WTC11 (cell line): ENCODE measurements around the gene APOBEC3B. TPM values are rescaled to one million over a fixed set of nuclear protein-coding genes. Genes with fewer than 3 reads are reported as not detected.

Experiments
- ATAC-seq: fragments of 200-7000 bp; cut with Tn5 transposase; 2 replicates; pipeline ENCODE4 v1.10.0; 2021; ENCODE audit warnings: mild to moderate bottlenecking, moderate library complexity
- CTCF ChIA-PET: fragments of 300-600 bp; sonication (Branson Sonifier 250); formaldehyde crosslinking; loops from one replicate; lab custom pipeline; 2021; ENCODE audit warnings: antibody characterized with exemption; lab: Charles Lee
- POLR2A ChIA-PET: fragments of 350-600 bp; sonication (Branson Sonifier 250); formaldehyde crosslinking; loops from one replicate; lab custom pipeline; 2021; ENCODE audit warnings: antibody characterized with exemption; lab: Charles Lee
- DNase-seq: peaks from one replicate; pipeline ENCODE4 v3.0.0; 2021; ENCODE audit warnings: low spot score
- H3K27ac Mint-ChIP-seq: 2 replicates; pipeline ENCODE4 v1.8.0; 2021; ENCODE audit warnings: mixed read lengths
- H3K27me3 Mint-ChIP-seq: 2 replicates; pipeline ENCODE4 v1.8.0; 2021; ENCODE audit warnings: low read depth, mild to moderate bottlenecking, moderate library complexity, mixed read lengths
- H3K36me3 Mint-ChIP-seq: 2 replicates; pipeline ENCODE4 v1.8.0; 2021; ENCODE audit warnings: mixed read lengths
- H3K4me1 Mint-ChIP-seq: 2 replicates; pipeline ENCODE4 v1.8.0; 2022; ENCODE audit warnings: mixed read lengths
- H3K4me3 Mint-ChIP-seq: 2 replicates; pipeline ENCODE4 v1.8.0; 2021; ENCODE audit warnings: mild to moderate bottlenecking, moderate library complexity, mixed read lengths
- H3K9me3 Mint-ChIP-seq: 2 replicates; pipeline ENCODE4 v1.8.0; 2021; ENCODE audit warnings: mixed read lengths
- ARID4B ChIP-seq: sonication (generic); formaldehyde crosslinking; IDR thresholded peaks from 2 replicates; pipeline ENCODE4 v1.8.0; 2023; ENCODE audit warnings: missing genetic modification reagents, mild to moderate bottlenecking, borderline replicate concordance
- CBFB ChIP-seq: sonication (generic); formaldehyde crosslinking; IDR thresholded peaks from 2 replicates; pipeline ENCODE4 v1.8.1; 2022; ENCODE audit warnings: mild to moderate bottlenecking, low read depth, missing genetic modification reagents
- CDX4 ChIP-seq: fragments of 250-450 bp; sonication (Bioruptor Pico); IDR thresholded peaks from 2 replicates; pipeline ENCODE4 v1.9.0; 2021; ENCODE audit warnings: moderate library complexity, mild to moderate bottlenecking, inconsistent platforms, borderline replicate concordance
- CREB1 ChIP-seq: sonication (generic); formaldehyde crosslinking; IDR thresholded peaks from 2 replicates; pipeline ENCODE4 v1.8.0; 2023; ENCODE audit warnings: mild to moderate bottlenecking, missing genetic modification reagents
- GRHL2 ChIP-seq: fragments of 250-450 bp; sonication (Bioruptor Pico); IDR thresholded peaks from 2 replicates; pipeline ENCODE4 v1.8.0; 2022; ENCODE audit warnings: mild to moderate bottlenecking, moderate library complexity; ENCODE audit not compliant: insufficient replicate concordance, severe bottlenecking
- HMGXB4 ChIP-seq: sonication (generic); formaldehyde crosslinking; IDR thresholded peaks from 2 replicates; pipeline ENCODE4 v1.8.1; 2023; ENCODE audit warnings: mild to moderate bottlenecking, moderate library complexity, missing genetic modification reagents
- MLX ChIP-seq: sonication (generic); formaldehyde crosslinking; IDR thresholded peaks from 2 replicates; pipeline ENCODE4 v1.8.1; 2023; ENCODE audit warnings: mild to moderate bottlenecking, missing genetic modification reagents, moderate library complexity
- NFATC4 ChIP-seq: fragments of 250-450 bp; sonication (Bioruptor Pico); IDR thresholded peaks from 2 replicates; pipeline ENCODE4 v1.9.0; 2021; ENCODE audit warnings: mild to moderate bottlenecking
- NR1H2 ChIP-seq: sonication (generic); formaldehyde crosslinking; IDR thresholded peaks from 2 replicates; pipeline ENCODE4 v1.9.0; 2021; ENCODE audit warnings: mild to moderate bottlenecking, moderate library complexity, missing genetic modification reagents
- OVOL2 ChIP-seq: fragments of 250-450 bp; sonication (Bioruptor Pico); IDR thresholded peaks from 2 replicates; pipeline ENCODE4 v1.9.0; 2021; ENCODE audit warnings: mild to moderate bottlenecking, borderline replicate concordance
- PRRX2 ChIP-seq: fragments of 250-450 bp; sonication (Bioruptor Pico); IDR thresholded peaks from 2 replicates; pipeline ENCODE4 v1.8.0; 2021; ENCODE audit warnings: mild to moderate bottlenecking
- RORB ChIP-seq: fragments of 250-450 bp; sonication (Bioruptor Pico); IDR thresholded peaks from 2 replicates; pipeline ENCODE4 v1.9.0; 2021; ENCODE audit warnings: mild to moderate bottlenecking
- TCF7 ChIP-seq: sonication (generic); formaldehyde crosslinking; IDR thresholded peaks from 2 replicates; pipeline ENCODE4 v1.8.0; 2022; ENCODE audit warnings: mild to moderate bottlenecking, low read depth, missing genetic modification reagents, moderate library complexity
- TP53 ChIP-seq: sonication (generic); formaldehyde crosslinking; IDR thresholded peaks from 2 replicates; pipeline ENCODE4 v1.8.1; 2023; ENCODE audit warnings: mild to moderate bottlenecking, missing genetic modification reagents
- ZBTB43 ChIP-seq: sonication (generic); formaldehyde crosslinking; IDR thresholded peaks from 2 replicates; pipeline ENCODE4 v1.8.1; 2023; ENCODE audit warnings: mild to moderate bottlenecking, missing genetic modification reagents
- ZNF121 ChIP-seq: sonication (generic); formaldehyde crosslinking; IDR thresholded peaks from 2 replicates; pipeline ENCODE4 v1.8.0; 2023; ENCODE audit warnings: missing genetic modification reagents
- ZNF396 ChIP-seq: fragments of 250-450 bp; sonication (Bioruptor Pico); IDR thresholded peaks from 2 replicates; pipeline ENCODE4 v1.8.0; 2021; ENCODE audit warnings: mild to moderate bottlenecking, moderate library complexity, borderline replicate concordance
- ZNF532 ChIP-seq: fragments of 250-450 bp; sonication (Bioruptor Pico); IDR thresholded peaks from 2 replicates; pipeline ENCODE4 v1.9.0; 2021; ENCODE audit warnings: mild to moderate bottlenecking, borderline replicate concordance
- total RNA-seq: library from RNA; stranded (reverse); gene quantifications from 3 replicates; pipeline ENCODE4 v1.2.3, GENCODE V29; 2021

Gene APOBEC3B
- total RNA-seq, 1 experiment from 2014 or later: 4.0 TPM

GRCh38 chr22:38948181-38948940 is 33.8 kb upstream of the APOBEC3B start (continued):
- TF ChIP-seq CREB1 (CRISPR knock-in tag) (no peak), ARID4B (CRISPR knock-in tag) (no peak), RORB (CRISPR knock-in tag) (no peak), TP53 (CRISPR knock-in tag) (no peak), HMGXB4 (CRISPR knock-in tag) (no peak), ZBTB43 (CRISPR knock-in tag) (no peak)

- DNase-seq (no peak), ATAC-seq (no peak)
- TF ChIP-seq CBFB (CRISPR knock-in tag) (no peak), PRRX2 (CRISPR knock-in tag) (no peak), MLX (CRISPR knock-in tag) (no peak), GRHL2 (CRISPR knock-in tag) (no peak), TCF7 (CRISPR knock-in tag) (no peak), CDX4 (CRISPR knock-in tag) (no peak), NFATC4 (CRISPR knock-in tag) (no peak), ZNF532 (no peak), ZNF121 (CRISPR knock-in tag) (no peak), ZNF396 (CRISPR knock-in tag) (no peak), OVOL2 (CRISPR knock-in tag) (no peak), NR1H2 (CRISPR knock-in tag) (no peak)
- H3K4me1 Mint-ChIP-seq: peaks cover 17% of the 10 kb centered on the region
- H3K27ac Mint-ChIP-seq: no peak overlapping the region
- ChIA-PET POLR2A (no interaction called here), CTCF (interaction anchor here (1.9 to 4.1 kb wide), 3 partner anchors 53 to 182 kb away, joined by 6 to 22 read pairs (median 18); no protein-coding TSS in a partner anchor)
- no peaks in the 10 kb centered on the region for H3K9me3 Mint-ChIP-seq
- no peaks in the 10 kb centered on the region for H3K36me3 Mint-ChIP-seq
- no peak overlapping the region for H3K4me3 Mint-ChIP-seq
- H3K27me3 Mint-ChIP-seq: peaks cover 5% of the 10 kb centered on the region
Measured at GRCh38 chr22:38949889-38950405, 32.2 kb upstream of the APOBEC3B start.
